Common myeloid progenitor, CD34-positive (primary cell): Measurements from ENCODE around the gene ADAD1.
A peak's percentile ranks its signal among the peaks of the same experiment; 100 is the strongest.

Experiments
- CTCF ChIA-PET: fragments of 350-600 bp; sonication (Branson Sonifier 250); formaldehyde crosslinking; loops from one replicate; lab custom pipeline; 2021; ENCODE audit warnings: antibody characterized with exemption; lab: Charles Lee
- POLR2A ChIA-PET: fragments of 350-600 bp; sonication (Branson Sonifier 250); formaldehyde crosslinking; loops from one replicate; lab custom pipeline; 2021; ENCODE audit warnings: antibody characterized with exemption; lab: Charles Lee
- DNase-seq, 3 donors: peaks; one replicate each; pipeline versions ENCODE4 v3.0.0 to v3.0.0-alpha.2; 2013
- H3K27ac ChIP-seq, 2 experiments: 1 replicate in 1 of 2; 2 replicates in 1 of 2; pipeline ENCODE4 v1.7.0; 2013; ENCODE audit warnings: inconsistent platforms in 2 of 2, low read length in 2 of 2, mild to moderate bottlenecking in 2 of 2, low read depth in 1 of 2, moderate library complexity in 1 of 2; ENCODE audit not compliant: severe bottlenecking in 2 of 2, insufficient read depth in 1 of 2, poor library complexity in 1 of 2
- H3K27me3 ChIP-seq, 5 experiments: replicated peaks in 2 of 5; 1 replicate in 3 of 5; 2 replicates in 2 of 5; pipeline versions ENCODE4 v1.6.1 to v1.7.0; 2013; ENCODE audit warnings: low read length in 4 of 5, mild to moderate bottlenecking in 2 of 5, moderate library complexity in 2 of 5, inconsistent platforms in 1 of 5; ENCODE audit not compliant: insufficient read depth in 5 of 5, control insufficient read depth in 4 of 5
- H3K36me3 ChIP-seq, 4 experiments: 1 replicate in 2 of 4; 2 replicates in 2 of 4; pipeline versions ENCODE4 v1.6.1 to v1.7.0; 2013; ENCODE audit warnings: low read length in 3 of 4, control low read depth in 1 of 4, mild to moderate bottlenecking in 1 of 4; ENCODE audit not compliant: control insufficient read depth in 4 of 4, insufficient read depth in 4 of 4
- H3K4me1 ChIP-seq, 4 experiments: 1 replicate in 3 of 4; 2 replicates in 1 of 4; pipeline versions ENCODE4 v1.6.1 to v1.7.1; 2013; ENCODE audit warnings: low read length in 3 of 4, mild to moderate bottlenecking in 3 of 4, control low read depth in 1 of 4, inconsistent platforms in 1 of 4, moderate library complexity in 1 of 4; ENCODE audit not compliant: control insufficient read depth in 4 of 4, insufficient read depth in 4 of 4; ENCODE audit errors: control extremely low read depth in 1 of 4
- H3K4me3 ChIP-seq, 7 experiments: 1 replicate in 4 of 7; 2 replicates in 3 of 7; pipeline versions ENCODE4 v1.5.1 to v1.7.0; 2013; ENCODE audit warnings: mild to moderate bottlenecking in 7 of 7, low read length in 6 of 7, moderate library complexity in 6 of 7, inconsistent platforms in 2 of 7, low read depth in 2 of 7, control low read depth in 1 of 7; ENCODE audit not compliant: insufficient read depth in 4 of 7, control insufficient read depth in 1 of 7; ENCODE audit errors: extremely low read depth in 1 of 7
- H3K9me3 ChIP-seq, 5 experiments: 1 replicate in 4 of 5; 2 replicates in 1 of 5; pipeline versions ENCODE4 v1.6.1 to v1.7.1; 2013; ENCODE audit warnings: low read length in 4 of 5, mild to moderate bottlenecking in 2 of 5, inconsistent platforms in 1 of 5, low read depth in 1 of 5, moderate library complexity in 1 of 5; ENCODE audit not compliant: control insufficient read depth in 4 of 5, insufficient read depth in 2 of 5; ENCODE audit errors: control extremely low read depth in 1 of 5
- WGBS: methylation state at CpG from one replicate; pipeline ENCODE4 v1.1.5; 2013; ENCODE audit not compliant: insufficient coverage; 5-methylcytosine and 5-hydroxymethylcytosine counted together

The ADAD1 gene

DNA sequence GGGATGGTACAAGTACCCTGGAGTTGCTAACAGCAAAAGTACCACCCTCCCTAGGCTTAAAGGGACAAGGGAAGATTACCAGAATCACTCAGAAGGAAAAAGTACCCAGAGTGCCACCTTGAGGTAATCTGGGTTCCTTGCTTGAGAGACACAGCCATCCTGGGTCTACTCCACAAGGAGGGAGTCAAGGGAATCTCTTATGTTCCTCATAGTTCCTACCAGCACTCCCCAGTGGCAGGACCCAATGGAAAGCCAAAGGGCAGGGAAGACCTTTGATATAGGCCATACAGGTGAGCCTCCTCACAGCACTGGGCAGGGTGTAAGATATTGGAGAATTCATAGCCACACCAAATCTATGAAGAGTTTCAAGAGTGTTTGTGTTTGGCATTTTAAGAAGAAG is 72.0 kb downstream of the ADAD1 start:
- no peak overlapping the region for H3K27ac ChIP-seq
- no peak overlapping the region for H3K4me3 ChIP-seq
- H3K9me3 ChIP-seq: no peaks in the 10 kb centered on the region
- ChIA-PET CTCF (no interaction called here), POLR2A (no interaction called here)
- H3K27me3 ChIP-seq: peaks cover 0 to 2% (median 0%) of the 10 kb centered on the region in 5 experiments
- peaks cover 0 to 3% (median 0%) of the 10 kb centered on the region in 4 experiments for H3K4me1 ChIP-seq
- DNase-seq: no peak
- no peaks in the 10 kb centered on the region for H3K36me3 ChIP-seq

DNA sequence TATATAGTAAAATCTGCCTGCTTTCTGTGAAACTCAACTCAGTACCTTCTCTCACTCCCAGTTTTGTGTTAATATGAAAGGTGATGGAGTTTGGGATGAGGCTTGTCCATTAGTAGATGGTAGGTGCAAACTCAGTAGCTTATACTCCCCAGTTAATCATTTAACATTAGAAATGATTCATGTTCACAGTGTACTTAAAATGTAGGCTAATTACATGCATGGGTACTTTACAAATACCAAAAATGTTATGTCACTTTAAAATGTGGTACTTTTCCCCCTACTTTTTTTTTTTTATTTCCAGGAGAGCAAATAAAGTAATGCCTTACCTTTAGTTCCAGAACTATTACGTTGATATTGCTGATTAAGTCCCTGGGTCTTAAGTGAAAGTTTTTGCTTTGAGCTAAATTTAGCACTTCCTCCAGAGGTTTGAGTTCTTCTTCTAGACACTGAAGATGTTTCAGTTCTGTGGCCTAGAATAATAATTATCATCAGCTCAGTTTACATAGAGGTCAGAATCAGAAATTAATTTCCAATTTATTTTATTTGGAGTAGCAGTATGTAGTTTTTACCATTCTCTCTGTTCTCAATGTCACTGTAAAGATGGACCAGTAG is 74.7 kb downstream of the ADAD1 start:
- CTCF ChIA-PET: no interaction called here
- Histone ChIP-seq H3K27ac (no peak overlapping the region), H3K4me1 (peaks cover 0 to 9% (median 4%) of the 10 kb centered on the region in 4 experiments), H3K36me3 (no peaks in the 10 kb centered on the region), H3K27me3 (peaks cover 0 to 2% (median 0%) of the 10 kb centered on the region in 5 experiments), H3K4me3 (no peak overlapping the region), H3K9me3 (no peaks in the 10 kb centered on the region)
- POLR2A ChIA-PET: no interaction called here
- WGBS: no CpG with 5 or more reads among the region's 1 CpG
- no peak for DNase-seq

DNA sequence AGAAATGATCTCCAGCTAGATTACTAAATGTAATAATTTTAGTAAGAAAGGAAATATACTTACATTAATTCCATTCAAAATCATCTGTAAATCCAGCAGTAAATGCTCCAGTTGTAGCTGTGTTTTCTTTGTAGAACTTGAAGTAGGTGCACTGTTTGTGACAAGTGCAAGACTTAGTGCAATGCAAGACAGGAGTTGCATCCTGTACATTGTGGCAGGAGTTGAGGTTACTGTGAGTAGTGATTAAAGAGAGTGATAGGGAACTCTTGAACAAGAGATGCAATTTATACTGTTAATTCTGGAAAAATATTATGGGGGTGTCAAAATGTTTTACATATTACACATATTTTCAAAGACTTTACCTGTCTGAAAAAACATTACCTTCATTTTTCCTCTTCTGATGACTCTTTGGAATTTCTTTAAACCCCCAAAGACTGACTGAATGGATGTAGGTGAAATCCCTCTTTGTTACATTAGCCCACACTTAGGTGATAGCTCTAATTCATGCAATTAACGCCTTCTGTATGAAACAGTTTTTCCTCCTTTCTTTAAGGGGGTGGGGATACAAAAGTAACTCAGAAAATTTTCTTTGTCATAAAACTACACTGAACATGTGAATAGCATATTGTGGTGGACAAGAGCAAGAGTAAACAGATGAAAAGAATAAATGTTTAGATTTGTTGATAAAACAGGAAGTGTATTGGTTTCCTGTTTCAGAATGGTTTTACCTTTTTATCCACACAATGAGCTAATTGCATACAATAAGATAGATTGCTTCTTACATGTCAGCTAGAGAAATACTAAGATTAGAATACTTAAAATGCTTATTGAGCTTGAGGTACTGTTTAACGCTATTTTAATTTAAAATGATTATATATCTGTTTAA is 77.7 kb downstream of the ADAD1 start, which contains the start of gene IL2:
Gene IL2 (minus strand): TSS at position 495 of the 886 bp plus-strand sequence. CDS start 285 bp downstream, at position 210.
- no peak for DNase-seq
- H3K36me3 ChIP-seq: no peaks in the 10 kb centered on the region
- H3K27ac ChIP-seq: no peak within 1 kb of the TSS
- no peaks in the 10 kb centered on the region for H3K9me3 ChIP-seq
- CTCF ChIA-PET: no interaction called here
- H3K4me3 ChIP-seq: no peak within 1 kb of the TSS
- no peaks in the 10 kb centered on the region for H3K27me3 ChIP-seq
- no CpG with 5 or more reads among the region's 2 CpGs for WGBS
- H3K4me1 ChIP-seq: peaks cover 0 to 9% (median 5%) of the 10 kb centered on the region in 4 experiments
- POLR2A ChIA-PET: no interaction called here

DNA sequence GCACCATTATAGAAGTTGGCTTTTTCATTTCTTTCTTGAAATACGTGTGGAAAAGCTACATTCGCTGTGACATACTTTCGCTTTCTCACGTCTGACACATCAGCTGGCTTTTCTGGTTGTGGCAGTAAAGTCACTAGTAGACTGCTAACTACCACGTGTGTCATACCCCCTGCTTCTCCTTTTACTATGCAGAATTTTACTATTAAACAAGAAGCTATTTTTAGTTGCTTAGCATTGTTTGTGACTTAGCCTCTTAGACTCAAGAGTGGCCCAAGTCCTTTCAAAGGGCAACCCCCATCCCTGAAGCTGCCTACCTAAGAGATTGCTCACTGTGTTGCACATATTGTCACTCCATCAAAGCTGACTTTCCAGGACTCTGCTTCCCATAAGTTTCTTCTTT is 79.8 kb downstream of the ADAD1 start:
- Histone ChIP-seq H3K27me3 (no peaks in the 10 kb centered on the region), H3K4me1 (peaks cover 0 to 8% (median 5%) of the 10 kb centered on the region in 4 experiments), H3K9me3 (no peaks in the 10 kb centered on the region), H3K27ac (no peak overlapping the region), H3K4me3 (peak overlapping the region in 6 of 7 experiments; percentile 44 to 79 (median 64)), H3K36me3 (no peaks in the 10 kb centered on the region)
- CTCF ChIA-PET: interaction anchor here (1.1 kb wide), 1 partner anchor 20 kb away, joined by 3 read pairs; no protein-coding TSS in a partner anchor
- POLR2A ChIA-PET: interaction anchor here (0.6 kb wide), 1 partner anchor 910 kb away, joined by 3 read pairs; no protein-coding TSS in a partner anchor
- WGBS: 4% methylated on average over 4 of the region's 5 CpGs
- peak; percentile 33 to 90 (median 84) for DNase-seq

DNA sequence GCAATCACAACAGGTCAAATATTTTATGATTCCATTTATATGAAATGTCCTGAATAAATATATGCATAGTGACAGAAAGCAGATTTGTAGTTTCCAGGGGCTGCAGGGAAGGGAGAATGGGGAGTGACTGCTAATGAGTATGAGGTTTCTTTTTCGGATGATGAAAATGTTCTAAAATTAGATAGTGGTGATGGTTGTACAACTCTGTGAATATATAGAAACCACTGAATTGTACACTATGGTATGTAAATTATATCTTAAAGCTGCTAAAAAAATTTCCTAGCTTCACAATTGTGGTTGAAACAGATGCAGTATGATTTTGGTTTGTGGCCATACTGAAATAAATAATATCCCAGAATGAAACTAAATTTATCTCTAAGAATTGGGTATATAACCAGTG is 90.6 kb downstream of the ADAD1 start:
- H3K4me1 ChIP-seq: no peaks in the 10 kb centered on the region
- H3K27me3 ChIP-seq: no peaks in the 10 kb centered on the region
- no peak overlapping the region for H3K4me3 ChIP-seq
- no peak for DNase-seq
- ChIA-PET POLR2A (no interaction called here), CTCF (no interaction called here)
- H3K36me3 ChIP-seq: no peaks in the 10 kb centered on the region
- no CpG with 5 or more reads among the region's 1 CpG for WGBS
- H3K27ac ChIP-seq: no peak overlapping the region
- H3K9me3 ChIP-seq: peaks cover 0 to 19% (median 0%) of the 10 kb centered on the region in 5 experiments

DNA sequence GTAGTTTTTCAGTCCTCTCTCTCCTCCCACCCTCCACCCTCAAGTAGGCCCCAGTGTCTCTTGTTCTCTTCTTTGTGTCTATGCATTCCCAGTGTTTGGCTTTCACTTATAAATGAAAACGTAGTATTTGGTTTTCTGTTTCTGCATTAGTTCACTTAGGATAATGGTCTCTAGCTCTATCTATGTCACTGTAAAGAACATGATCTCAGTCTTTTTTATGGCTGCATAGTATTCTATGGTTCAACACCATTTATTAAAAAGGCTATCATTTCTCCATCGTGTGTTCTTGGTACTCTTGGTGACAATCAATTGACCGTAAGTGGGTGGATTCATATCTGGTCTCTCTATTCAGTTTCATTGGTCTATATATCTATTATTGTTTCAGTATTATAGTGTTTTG is 96.4 kb downstream of the ADAD1 start:
- CTCF ChIA-PET: no interaction called here
- POLR2A ChIA-PET: no interaction called here

DNA sequence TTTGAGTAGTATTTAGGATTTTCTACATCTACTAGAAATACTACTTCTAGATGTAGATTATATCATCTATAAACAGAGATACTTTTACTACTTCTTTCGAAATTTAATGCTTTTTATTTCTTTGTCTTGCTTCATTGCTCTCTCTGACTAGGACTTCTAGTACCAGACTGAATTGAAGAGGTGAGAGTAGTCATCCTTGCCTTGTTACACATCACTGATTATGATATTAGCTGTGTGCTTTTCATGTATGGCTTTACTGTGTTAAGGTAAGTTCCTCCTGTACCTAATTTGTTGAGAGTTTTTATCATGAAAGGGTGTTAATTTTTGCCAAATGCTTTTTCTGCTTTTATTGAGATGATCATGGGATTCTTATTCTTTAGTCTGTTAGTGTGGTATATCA is 97.3 kb downstream of the ADAD1 start:
- ChIA-PET POLR2A (no interaction called here), CTCF (no interaction called here)
- H3K36me3 ChIP-seq: no peaks in the 10 kb centered on the region
- DNase-seq: no peak
- H3K4me3 ChIP-seq: no peak overlapping the region
- no peaks in the 10 kb centered on the region for H3K27me3 ChIP-seq
- no peak overlapping the region for H3K27ac ChIP-seq
- peaks cover 0 to 16% (median 8%) of the 10 kb centered on the region in 4 experiments for H3K4me1 ChIP-seq
- H3K9me3 ChIP-seq: peaks cover 0 to 7% (median 0%) of the 10 kb centered on the region in 5 experiments
- no CpG with 5 or more reads among the region's 1 CpG for WGBS

More for the DNA sequence above, 96.4 kb downstream of the ADAD1 start:
- Histone ChIP-seq H3K9me3 (peaks cover 0 to 11% (median 0%) of the 10 kb centered on the region in 5 experiments), H3K4me3 (no peak overlapping the region), H3K27ac (no peak overlapping the region), H3K27me3 (no peaks in the 10 kb centered on the region), H3K36me3 (no peaks in the 10 kb centered on the region), H3K4me1 (peaks cover 0 to 9% (median 4%) of the 10 kb centered on the region in 4 experiments)
- WGBS: no CpG with 5 or more reads among the region's 3 CpGs
- no peak for DNase-seq
